SJCRH30 (cell line): ENCODE results near the gene KLLN. TPM values are rescaled to one million over a fixed set of nuclear protein-coding genes. Genes with fewer than 3 reads are reported as not detected.
"Not testable (repeated sequence)": the region's sequence is repeated elsewhere in the genome, so short reads cannot be mapped to it uniquely, and the experiment has no call there.

Experiments used
- DNase-seq, 2 experiments: peaks; one replicate each; pipeline ENCODE4 v3.0.0-alpha.2; 2015 to 2020
- H3K27ac ChIP-seq: fragments of 250-450 bp; sonication (Bioruptor Pico); 2 replicates; pipeline ENCODE4 v1.5.1; 2020; ENCODE audit warnings: mild to moderate bottlenecking, moderate library complexity
- H3K27me3 ChIP-seq: fragments of 250-450 bp; sonication (Bioruptor Pico); 2 replicates; pipeline ENCODE4 v1.5.1; 2020; ENCODE audit warnings: mild to moderate bottlenecking, moderate library complexity
- H3K36me3 ChIP-seq: fragments of 250-450 bp; sonication (Bioruptor Pico); 2 replicates; pipeline ENCODE4 v1.5.1; 2020; ENCODE audit warnings: mild to moderate bottlenecking, moderate library complexity
- H3K4me1 ChIP-seq: fragments of 250-450 bp; sonication (Bioruptor Pico); 2 replicates; pipeline ENCODE4 v1.5.1; 2020; ENCODE audit warnings: mild to moderate bottlenecking, moderate library complexity
- H3K4me3 ChIP-seq: fragments of 250-450 bp; sonication (Bioruptor Pico); 2 replicates; pipeline ENCODE4 v1.5.1; 2020; ENCODE audit warnings: mild to moderate bottlenecking, moderate library complexity
- H3K9me3 ChIP-seq: fragments of 250-450 bp; sonication (Bioruptor Pico); replicated peaks from 2 replicates; pipeline ENCODE4 v1.5.1; 2020; ENCODE audit warnings: mild to moderate bottlenecking, moderate library complexity
- total RNA-seq: library from RNA; depleted of rRNA; stranded (reverse); fragments of >200 nt; shearing (Covaris generic); gene quantifications from 2 replicates; pipeline ENCODE4 v1.2.3, GENCODE V29; 2014; rRNA removed

The KLLN gene, protein sequence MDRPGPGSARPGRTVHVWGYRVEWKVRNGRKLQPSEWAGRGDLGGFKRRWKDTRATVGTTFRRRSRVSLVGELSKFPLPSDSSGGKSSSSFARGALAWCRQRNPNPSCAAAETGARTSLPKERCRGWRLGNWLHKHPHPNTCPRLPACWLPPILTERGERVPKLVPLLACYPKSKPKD
- 0.02 and 0.18 TPM in 2 replicates for total RNA-seq

DNA sequence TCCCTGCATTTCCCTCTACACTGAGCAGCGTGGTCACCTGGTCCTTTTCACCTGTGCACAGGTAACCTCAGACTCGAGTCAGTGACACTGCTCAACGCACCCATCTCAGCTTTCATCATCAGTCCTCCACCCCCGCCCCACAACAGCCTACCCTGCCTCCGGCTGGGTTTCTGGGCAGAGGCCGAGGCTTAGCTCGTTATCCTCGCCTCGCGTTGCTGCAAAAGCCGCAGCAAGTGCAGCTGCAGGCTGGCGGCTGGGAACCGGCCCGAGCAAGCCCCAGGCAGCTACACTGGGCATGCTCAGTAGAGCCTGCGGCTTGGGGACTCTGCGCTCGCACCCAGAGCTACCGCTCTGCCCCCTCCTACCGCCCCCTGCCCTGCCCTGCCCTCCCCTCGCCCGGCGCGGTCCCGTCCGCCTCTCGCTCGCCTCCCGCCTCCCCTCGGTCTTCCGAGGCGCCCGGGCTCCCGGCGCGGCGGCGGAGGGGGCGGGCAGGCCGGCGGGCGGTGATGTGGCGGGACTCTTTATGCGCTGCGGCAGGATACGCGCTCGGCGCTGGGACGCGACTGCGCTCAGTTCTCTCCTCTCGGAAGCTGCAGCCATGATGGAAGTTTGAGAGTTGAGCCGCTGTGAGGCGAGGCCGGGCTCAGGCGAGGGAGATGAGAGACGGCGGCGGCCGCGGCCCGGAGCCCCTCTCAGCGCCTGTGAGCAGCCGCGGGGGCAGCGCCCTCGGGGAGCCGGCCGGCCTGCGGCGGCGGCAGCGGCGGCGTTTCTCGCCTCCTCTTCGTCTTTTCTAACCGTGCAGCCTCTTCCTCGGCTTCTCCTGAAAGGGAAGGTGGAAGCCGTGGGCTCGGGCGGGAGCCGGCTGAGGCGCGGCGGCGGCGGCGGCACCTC, at the start of gene KLLN, which contains the start of gene PTEN:
KLLN (minus strand) TSS at position 481 of the 891 bp plus-strand sequence. CDS start 1,046 bp downstream, outside the sequence.
PTEN (plus strand) TSS at position 573 of the 891 bp plus-strand sequence. CDS start 845 bp downstream, outside the sequence.
- Histone ChIP-seq H3K4me3 (peak within 1 kb of the TSS; percentile 87), H3K36me3 (no peaks in the 10 kb centered on the region), H3K4me1 (no peaks in the 10 kb centered on the region), H3K9me3 (no peaks in the 10 kb centered on the region), H3K27ac (peak within 1 kb of the TSS; percentile 54), H3K27me3 (no peaks in the 10 kb centered on the region)
- DNase-seq: peak; percentile 81

DNA sequence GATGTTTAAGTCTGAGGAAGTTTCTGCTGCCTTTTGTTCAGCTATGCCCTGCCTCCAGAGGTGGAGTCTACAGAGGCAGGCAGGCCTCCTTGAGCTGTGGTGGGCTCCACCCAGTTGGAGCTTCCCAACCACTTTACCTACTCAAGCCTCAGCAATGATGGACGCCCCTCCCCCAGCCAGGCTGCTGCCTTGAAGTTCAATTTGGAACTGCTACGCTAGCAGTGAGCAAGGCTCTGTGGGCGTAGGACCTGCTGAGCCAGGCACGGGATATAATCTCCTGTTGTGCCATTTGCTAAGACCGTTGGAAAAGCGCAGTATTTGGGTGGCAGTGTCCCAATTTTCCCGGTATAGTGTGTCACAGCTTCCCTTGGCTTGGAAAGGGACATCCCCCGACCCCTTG, 40.1 kb upstream of the KLLN start:
- H3K4me3 ChIP-seq, H3K36me3 ChIP-seq, H3K27ac ChIP-seq, DNase-seq, H3K4me1 ChIP-seq, H3K9me3 ChIP-seq, H3K27me3 ChIP-seq: not testable (repeated sequence)

DNA sequence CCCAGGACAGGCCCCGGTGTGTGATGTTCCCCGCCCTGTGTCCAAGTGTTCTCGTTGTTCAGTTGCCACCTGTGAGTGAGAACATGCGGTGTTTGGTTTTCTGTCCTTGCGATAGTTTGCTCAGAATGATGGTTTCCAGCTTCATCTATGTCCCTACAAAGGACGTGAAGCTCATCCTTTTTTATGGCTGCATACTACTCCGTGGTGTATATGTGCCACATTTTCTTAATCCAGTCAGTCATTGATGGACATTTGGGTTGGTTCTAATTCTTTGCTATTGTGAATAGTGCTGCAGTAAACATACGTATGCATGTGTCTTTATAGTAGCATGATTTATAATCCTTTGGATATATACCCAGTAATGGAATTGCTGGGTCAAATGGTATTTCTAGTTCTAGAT, 34.6 kb upstream of the KLLN start:
- not testable (repeated sequence) for H3K27ac ChIP-seq, H3K36me3 ChIP-seq, H3K27me3 ChIP-seq, H3K4me1 ChIP-seq, H3K4me3 ChIP-seq, H3K9me3 ChIP-seq, DNase-seq

DNA sequence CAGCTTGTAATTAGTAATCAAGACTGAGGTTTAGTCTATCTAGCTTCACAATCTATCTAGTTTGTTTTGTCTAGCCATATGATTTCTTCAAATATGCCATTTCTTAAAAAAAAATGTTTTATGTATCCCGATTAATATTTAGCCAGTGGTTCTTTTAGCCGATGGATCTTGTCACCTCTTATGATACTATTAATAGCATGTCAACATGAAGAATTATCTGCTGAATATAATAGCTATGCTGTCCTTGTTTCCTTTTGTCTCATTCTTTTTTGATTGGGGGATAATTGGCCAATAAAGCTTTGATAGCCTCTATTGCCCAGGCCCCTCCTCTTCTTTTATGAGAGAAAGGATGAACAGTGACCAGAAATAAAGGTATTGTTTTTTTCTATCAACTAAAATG, 32.9 kb upstream of the KLLN start:
- no peaks in the 10 kb centered on the region for H3K27me3 ChIP-seq
- H3K36me3 ChIP-seq: no peaks in the 10 kb centered on the region
- DNase-seq: no peak
- H3K4me1 ChIP-seq: no peaks in the 10 kb centered on the region
- H3K27ac ChIP-seq: no peak overlapping the region
- no peak overlapping the region for H3K4me3 ChIP-seq
- H3K9me3 ChIP-seq: no peaks in the 10 kb centered on the region

DNA sequence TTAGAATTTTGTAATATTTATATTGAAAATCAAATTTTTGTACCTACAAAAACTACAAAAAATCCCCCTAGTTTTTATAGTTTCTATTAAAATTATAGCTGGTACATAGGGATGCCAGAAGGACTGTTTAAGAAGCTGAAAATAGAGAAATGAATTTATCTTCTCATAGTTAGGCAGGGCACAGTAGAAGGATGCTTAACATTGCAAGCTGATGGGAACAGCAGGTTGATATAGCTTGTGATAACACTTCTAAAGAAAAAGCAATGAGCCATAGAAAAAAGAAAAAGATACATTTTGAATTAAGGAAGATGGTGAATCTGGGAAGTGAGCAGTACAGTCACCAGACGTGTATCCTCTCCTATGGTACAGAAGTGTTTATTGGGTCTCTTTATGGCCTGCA, 32.1 kb upstream of the KLLN start:
- Histone ChIP-seq H3K9me3 (no peaks in the 10 kb centered on the region), H3K4me1 (no peaks in the 10 kb centered on the region), H3K4me3 (no peak overlapping the region), H3K27ac (no peak overlapping the region), H3K27me3 (no peaks in the 10 kb centered on the region), H3K36me3 (no peaks in the 10 kb centered on the region)
- no peak for DNase-seq

DNA sequence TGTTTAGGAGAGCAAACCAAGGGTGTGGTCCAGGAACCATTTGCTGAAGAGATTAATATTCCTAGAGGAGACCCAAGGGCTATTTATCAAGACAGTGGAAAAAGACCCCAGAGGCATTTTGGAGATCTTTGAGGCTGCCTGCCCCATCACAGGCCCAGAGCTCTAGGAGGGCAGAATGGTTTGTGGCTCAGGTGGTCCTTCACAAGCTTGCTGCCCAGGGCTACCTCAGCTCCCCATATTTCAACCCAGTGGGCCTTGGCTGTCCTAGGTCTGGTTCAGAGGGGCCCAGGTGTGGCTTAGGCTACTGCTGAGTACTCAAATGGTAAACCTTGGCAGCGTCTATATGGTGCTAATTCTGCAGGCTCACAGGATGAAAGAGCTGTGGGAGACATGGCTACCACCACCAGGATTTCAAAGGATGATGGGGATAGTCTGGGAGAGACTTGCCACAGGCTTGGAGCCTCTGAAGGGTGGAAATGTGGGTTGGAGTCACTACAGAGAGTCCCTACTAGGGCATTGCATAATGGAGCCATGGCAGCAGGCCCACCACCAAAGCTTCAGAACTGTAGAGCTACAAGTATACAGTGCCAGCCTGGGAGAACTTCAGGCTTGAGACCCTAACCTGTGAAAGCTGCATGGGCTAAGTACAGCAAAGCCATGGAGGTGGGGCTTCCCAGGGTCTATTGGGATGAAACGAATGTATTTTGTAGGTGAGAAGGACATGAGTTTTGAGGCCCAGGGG, 24.4 kb upstream of the KLLN start:
- Histone ChIP-seq H3K36me3 (no peaks in the 10 kb centered on the region), H3K4me1 (no peaks in the 10 kb centered on the region), H3K27ac (no peak overlapping the region), H3K4me3 (no peak overlapping the region), H3K27me3 (no peaks in the 10 kb centered on the region), H3K9me3 (no peaks in the 10 kb centered on the region)
- DNase-seq: no peak

DNA sequence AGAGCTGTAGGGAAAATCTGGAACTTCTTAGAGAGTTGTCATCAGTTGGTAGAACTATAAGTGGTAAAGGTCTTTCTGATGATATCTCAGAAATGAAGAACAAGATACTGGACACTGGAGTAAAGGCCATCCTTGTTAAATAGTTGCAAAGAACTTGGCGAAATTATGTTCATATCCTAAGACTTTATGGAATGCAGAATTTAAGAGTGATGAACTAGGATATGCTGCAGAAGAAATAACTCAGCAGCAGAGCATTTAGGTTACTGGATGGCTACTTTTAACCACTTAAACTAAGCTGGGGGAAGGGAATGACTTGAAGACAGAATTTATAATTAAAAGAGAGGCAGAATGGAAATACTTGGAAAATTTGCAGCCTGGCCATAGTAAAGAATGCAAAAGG, 23.8 kb upstream of the KLLN start:
- H3K27me3 ChIP-seq: no peaks in the 10 kb centered on the region
- no peak overlapping the region for H3K4me3 ChIP-seq
- no peaks in the 10 kb centered on the region for H3K4me1 ChIP-seq
- no peak for DNase-seq
- H3K9me3 ChIP-seq: no peaks in the 10 kb centered on the region
- no peaks in the 10 kb centered on the region for H3K36me3 ChIP-seq
- H3K27ac ChIP-seq: no peak overlapping the region

DNA sequence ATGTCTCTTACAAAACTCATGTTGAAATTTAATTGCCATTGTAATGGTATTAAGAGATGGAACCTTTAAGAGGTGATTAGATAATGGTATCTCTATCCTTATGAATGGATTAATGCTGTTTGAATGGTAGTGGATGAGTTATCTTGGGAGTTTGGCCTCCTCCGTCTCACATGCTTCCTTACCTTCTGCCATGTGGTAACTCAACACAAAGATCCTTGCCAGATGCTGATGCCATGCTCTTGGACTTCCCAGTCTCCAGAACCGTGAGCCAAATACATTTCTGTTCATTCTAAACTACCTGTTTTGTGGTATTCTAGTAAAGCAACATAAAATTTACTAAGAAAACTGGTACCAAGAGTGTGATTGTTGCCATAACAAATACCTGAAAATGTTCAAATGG, 23.3 kb upstream of the KLLN start:
- no peak overlapping the region for H3K27ac ChIP-seq
- H3K4me3 ChIP-seq: no peak overlapping the region
- no peaks in the 10 kb centered on the region for H3K4me1 ChIP-seq
- H3K9me3 ChIP-seq: no peaks in the 10 kb centered on the region
- no peaks in the 10 kb centered on the region for H3K36me3 ChIP-seq
- H3K27me3 ChIP-seq: no peaks in the 10 kb centered on the region
- DNase-seq: no peak

DNA sequence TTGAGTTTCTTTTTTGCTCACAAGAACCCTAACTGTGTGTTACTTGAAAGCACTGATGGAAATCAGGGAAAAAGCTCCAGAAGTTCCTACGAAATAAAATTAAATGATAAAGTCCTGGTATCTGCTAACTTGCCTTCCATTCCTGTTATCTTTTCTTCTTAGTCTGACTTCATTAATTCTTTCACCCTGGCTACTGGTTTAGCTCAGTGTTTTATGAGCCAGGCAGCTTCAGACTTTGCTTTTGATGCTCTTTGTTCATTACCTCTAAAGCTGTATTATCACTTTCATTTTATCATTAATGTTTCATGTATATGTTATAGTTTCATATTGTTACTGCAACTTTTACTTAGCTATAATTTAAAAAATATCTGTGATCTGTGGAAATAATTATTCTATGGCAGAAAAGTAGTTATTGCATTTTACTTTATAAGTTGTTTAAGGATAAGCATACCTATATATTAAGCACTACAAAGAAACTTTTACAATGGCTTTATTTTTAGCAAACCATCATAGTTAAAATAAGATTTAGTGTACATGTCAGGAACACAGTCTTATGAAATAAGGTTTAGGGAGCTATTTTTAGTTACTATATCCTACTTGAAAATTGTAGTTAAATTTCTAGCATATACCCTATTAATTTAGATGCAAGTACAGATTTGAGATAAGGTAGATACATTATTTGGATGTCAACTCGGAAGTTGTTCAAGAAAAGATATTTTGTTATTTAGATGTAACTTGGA, 19.4 kb upstream of the KLLN start:
- DNase-seq: no peak
- Histone ChIP-seq H3K4me3 (no peak overlapping the region), H3K27me3 (no peaks in the 10 kb centered on the region), H3K4me1 (no peaks in the 10 kb centered on the region), H3K9me3 (no peaks in the 10 kb centered on the region), H3K27ac (no peak overlapping the region), H3K36me3 (no peaks in the 10 kb centered on the region)

DNA sequence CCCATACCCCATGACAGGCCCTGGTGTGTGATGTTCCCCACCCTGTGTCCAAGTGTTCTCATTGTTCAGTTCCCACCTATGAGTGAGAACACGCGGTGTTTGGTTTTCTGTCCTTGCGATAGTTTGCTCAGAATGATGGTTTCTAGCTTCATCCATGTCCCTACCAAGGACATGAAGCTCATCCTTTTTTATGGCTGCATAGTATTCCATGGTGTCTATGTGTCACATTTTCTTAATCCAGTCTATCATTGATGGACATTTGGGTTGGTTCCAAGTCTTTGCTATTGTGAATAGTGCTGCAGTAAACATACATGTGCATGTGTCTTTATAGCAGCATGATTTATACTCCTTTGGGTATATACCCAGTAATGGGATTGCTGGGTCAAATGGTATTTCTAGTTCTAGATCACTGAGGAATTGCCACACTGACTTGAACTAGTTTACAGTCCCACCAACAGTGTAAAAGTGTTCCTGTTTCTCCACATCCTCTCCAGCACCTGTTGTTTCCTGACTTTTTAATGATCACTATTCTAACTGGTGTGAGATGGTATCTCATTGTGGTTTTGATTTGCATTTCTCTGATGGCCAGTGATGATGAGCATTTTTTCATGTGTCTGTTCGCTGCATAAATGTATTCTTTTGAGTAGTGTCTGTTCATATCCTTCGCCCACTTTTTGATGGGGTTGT, 18.2 kb upstream of the KLLN start:
- H3K4me1 ChIP-seq, H3K36me3 ChIP-seq, H3K4me3 ChIP-seq, H3K27me3 ChIP-seq, DNase-seq, H3K27ac ChIP-seq, H3K9me3 ChIP-seq: not testable (repeated sequence)

DNA sequence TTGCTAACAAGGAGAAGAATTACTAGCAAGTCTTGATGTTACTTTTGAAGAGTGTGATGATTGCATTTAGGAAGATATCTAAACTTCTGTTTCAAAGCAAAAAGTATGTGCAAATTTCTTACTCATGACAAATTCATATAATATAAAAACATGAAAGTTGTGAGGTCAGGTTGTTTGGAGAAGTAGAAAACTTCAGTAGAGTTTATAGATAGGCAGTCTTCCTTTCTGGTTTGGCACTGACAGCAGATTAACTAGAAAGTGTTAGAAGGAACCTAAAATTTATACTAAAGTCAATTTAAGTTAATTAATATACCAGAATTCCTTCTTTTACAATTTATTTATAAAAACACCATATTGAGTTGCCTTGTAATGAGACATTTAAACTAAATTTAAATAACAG, 17.0 kb upstream of the KLLN start:
- Histone ChIP-seq H3K4me3 (no peak overlapping the region), H3K27me3 (no peaks in the 10 kb centered on the region), H3K36me3 (no peaks in the 10 kb centered on the region), H3K27ac (no peak overlapping the region), H3K9me3 (no peaks in the 10 kb centered on the region), H3K4me1 (no peaks in the 10 kb centered on the region)
- DNase-seq: no peak

DNA sequence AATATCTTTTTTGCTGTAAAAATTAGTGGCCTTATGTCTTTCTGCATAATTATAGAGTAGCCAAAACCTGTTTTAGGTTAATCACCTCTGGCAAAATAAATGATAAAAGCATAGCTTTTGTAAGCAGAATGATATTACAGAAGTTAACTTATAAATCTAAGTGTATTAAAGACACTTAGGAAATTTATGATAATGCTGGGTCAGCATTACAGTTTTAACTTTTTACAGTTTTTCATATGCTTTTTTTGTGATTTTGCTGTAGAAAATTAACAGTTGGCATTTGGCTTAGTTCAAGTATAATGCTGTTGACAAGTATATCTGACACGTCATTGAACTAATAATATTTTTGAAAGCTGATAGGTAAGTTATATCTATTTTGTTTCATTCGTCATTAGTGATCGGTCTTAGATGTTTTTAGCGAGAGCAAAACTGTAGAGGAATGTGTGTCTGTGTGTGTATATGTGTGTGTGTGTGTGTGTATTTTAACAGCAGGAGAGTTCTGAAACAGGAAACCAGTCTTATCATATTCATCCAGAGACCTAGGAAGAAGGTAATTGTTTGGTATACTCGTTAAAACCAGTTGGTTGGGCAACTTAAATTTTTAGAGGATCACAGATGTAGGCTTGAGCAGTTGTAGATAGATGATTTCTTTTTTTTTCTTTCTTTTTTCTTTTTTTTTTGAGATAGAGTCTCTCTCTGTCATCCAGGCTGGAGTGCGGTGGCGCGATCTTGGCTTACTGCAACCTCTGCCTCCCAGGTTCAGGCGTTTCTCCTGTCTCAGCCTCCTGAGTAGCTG, 15.5 kb upstream of the KLLN start:
- Histone ChIP-seq H3K27ac (no peak overlapping the region), H3K9me3 (no peaks in the 10 kb centered on the region), H3K4me1 (no peaks in the 10 kb centered on the region), H3K27me3 (no peaks in the 10 kb centered on the region), H3K36me3 (no peaks in the 10 kb centered on the region), H3K4me3 (no peak overlapping the region)
- DNase-seq: no peak

DNA sequence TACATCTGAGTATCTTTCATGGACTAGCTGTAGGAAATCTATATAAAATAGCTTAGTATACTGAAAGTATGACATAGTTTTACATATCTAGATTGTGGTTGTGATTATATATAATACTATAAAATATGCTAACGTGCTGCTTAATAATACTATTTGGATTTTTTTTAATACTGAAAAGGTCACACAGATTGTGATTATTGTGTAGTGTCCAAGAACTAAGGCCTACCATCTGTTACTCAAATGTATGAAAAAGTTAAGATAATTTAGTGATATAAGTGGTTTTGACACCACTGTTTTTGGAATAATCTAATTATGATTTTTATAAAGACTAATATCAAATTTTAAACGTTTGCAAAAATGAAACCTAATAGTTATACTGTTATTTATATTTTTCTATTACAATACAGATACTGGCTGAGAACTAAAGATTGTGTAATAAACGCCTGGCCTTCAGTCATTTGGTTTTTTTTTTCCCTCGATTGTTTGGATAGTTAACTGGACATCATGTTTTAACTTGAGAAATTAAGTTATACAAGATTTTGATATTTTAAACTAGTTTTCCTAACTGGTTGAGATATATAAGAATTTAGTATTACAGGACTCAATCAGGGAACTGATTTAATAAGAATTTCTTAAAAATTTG, 12.7 kb upstream of the KLLN start:
- no peaks in the 10 kb centered on the region for H3K9me3 ChIP-seq
- no peak overlapping the region for H3K27ac ChIP-seq
- DNase-seq: no peak
- no peaks in the 10 kb centered on the region for H3K36me3 ChIP-seq
- H3K4me1 ChIP-seq: no peaks in the 10 kb centered on the region
- H3K4me3 ChIP-seq: no peak overlapping the region
- no peaks in the 10 kb centered on the region for H3K27me3 ChIP-seq
